ENCODE results near the gene ABCA3.
A peak's percentile ranks its signal among the peaks of the same experiment; 100 is the strongest.

Gene ABCA3

DNA sequence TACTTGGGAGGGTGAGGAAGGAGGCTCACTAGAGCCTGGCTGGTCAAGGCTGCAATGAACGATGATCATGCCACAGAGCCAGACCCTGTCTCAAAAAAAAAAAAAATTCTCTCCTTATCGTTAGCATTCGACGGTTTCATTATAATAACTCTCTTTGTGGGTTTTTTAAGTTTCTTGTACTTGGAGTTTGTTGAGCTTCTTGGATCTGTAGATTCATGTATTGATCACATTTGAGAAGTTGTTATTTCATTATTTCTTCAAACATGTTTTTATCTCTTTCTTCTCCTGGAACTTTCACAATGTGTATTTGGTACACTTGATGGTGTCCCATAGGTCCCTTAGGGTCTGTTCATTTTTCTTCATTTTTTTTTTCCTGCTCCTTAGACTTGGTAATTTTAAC lies 16.8 kb upstream of the ABCA3 start:
- no peak for DNase-seq (ENCODE audit: low spot score)

DNA sequence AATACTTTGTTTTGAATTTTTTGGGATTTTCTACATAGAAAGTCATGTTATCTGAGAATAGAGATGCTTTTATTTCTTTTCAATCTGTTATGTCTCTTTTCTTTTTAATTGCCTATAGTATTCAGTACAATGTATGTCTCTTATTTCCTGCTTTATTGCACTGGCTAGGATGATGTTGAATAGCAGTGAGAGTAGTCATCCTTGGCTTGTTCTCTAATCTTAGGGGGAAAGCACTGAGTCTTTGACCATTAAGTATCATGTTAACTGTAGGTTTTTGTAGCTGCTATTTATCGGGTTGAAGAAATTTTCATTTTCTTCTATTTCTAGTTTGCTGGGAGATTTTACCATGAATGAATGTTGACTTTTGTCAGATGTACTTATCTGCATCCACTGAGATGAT lies 10.0 kb upstream of the ABCA3 start:
- DNase-seq (ENCODE audit: low spot score): no peak

DNA sequence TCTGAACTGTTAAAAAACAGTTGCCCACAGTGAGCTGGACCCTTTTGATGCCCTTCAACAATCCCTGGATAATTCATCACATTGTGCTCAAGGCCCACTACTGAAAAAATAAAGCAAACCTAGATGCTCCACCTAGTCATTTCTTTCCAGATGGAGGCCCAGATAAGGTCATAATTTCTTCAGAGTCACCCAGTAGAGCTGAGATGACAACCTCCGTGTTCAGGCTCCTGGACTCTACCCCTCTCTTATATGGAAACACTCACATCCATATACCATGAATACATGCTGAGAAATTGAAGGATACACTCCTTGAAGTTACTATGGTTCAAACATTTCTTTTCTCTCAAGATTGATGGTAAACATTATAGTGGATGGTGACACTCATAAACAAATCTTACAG lies 2.7 kb upstream of the ABCA3 start:
- DNase-seq (ENCODE audit: low spot score): no peak

DNA sequence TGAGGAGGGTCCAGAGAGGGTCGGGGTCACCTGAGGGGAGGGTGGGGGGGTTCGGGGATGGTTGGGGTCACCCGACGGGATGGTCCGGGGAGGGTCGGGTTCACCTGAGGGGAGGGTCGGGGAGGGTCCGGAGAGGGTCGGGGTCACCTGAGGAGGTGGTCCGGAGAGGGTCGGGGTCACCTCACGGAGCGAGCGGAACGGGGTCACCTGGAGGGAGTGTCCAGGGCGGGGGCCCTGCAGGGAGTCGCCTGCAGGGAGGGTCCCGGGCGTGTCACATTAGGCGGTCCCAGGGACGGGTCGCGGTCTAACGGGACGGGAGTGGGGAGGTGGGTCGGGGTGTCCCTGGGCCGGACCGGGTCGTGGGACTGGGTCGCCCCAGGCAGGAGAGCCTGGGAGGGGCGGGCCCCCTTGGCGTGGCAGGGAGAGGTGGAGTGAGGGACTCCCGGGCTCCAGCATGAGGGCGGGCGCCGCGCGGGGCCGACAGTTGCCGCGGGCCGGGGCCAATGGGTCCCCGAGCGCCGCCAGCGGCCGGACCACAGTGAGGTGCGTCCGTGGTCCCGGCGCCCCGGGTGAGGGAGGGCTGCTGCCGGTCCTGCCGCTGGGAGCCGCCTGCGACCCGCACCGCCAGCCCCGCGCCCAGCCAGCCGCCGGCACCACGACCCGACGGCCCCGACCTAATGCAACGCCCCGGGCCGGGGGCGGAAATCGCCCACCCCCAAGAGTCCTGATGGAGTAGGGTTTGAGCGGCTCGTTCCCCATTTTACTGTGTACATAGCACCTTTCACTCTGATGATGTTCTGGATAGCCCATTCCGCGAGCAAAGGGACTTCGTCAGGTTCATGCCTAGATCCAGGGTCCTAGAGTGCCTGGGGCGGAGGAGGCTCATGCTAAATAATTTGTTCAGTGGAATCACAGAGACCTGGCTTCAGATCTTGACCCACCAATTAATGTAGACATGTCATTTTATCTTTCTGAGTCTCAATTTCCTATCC lies 1.2 kb upstream of the ABCA3 start:
- no peak for DNase-seq (ENCODE audit: low spot score)

GRCh38 chr16:2339521-2340484 lies 725 bp downstream of the ABCA3 start:
- DNase-seq (ENCODE audit: low spot score): peak; percentile 67

DNA sequence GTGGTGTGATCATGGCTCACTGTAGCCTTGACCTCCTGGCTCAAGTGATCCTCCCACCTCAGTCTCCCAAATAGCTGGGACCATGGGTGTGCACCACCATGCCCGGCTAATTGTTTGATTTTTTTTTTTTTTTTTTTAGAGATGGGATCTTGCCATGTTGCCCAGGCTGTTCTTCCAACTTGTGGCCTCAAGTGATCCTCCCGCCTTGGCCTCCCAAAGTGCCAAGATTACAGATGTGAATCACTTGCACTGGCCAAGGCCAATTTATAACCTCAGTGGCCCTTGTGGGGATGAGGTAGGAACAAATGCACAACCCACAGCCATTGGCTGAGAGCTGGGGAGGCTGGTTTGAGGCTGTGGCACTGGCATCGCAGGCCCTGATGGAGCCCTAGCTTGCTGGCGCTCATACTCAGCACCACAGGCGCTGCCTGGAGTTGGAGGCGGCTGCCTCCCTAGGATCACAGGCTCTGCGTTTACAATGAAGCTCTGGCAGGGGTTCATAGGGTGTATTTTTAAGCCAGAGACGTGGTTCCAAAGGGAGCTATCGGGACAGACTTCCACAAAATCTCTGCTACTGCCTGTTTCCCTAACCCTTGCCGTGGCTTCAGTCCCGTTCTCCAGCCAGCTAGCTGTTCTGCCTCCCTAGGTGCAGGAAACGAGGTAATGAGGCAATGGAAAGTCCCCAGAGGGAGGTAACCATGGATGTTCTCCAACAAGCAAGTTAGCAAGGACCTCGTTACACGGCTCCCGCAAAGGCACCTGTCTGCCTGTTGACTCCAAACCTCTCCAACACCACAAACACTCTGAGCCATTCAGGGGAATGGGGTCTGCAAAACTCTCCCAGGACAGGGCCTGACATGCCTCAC lies 2.9 kb downstream of the ABCA3 start:
- DNase-seq (ENCODE audit: low spot score): peak; percentile 59

GRCh38 chr16:2335286-2335895 lies 5.1 kb downstream of the ABCA3 start:
- DNase-seq (ENCODE audit: low spot score): no peak

DNA sequence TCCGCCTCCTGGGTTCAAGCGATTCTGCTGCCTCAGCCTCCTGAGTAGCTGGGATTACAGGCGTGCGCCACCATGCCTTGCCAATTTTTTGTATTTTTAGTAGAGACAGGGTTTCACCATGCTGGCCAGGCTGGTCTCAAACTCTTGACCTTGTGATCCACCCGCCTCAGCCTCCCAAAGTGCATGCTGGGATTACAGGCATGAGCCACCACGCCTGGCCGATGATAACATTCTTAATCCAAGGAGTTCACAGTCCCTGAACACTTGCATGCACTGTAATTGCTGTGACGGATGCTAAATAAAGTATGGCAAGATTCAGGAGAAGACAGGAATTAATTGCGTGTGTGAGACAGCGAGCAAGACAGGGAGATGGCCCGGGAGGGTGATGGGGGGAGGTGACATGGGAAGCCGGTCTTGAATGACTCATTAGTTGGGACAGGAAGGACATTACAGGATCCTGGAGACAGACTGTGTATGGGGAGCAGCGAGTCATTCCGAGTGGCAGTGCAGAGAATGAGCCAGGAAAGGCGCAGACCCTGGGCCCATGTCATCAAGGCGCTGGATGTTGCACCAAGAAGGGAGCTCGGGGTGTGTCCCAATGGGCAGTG lies 6.7 kb downstream of the ABCA3 start:
- peak; percentile 78 for DNase-seq (ENCODE audit: low spot score)

DNA sequence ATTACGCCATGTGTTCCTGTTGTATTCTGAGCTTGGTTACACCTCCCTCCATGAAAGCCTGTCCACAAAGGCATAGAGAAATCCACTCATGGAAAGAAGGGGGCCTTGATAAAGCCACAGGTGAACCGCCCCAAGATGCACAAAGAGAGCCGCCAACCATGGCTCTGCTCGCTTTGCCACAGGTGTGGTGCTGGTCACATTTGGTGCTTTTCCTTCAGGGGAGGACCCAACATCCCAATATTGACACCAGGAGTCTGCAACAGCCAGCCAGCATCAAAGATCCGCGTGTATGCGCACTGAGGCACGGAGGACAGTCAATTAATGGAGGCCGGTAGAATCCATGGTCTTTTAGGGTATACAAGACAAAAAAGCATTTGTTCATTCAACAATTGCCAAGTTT lies 7.3 kb downstream of the ABCA3 start:
- no peak for DNase-seq (ENCODE audit: low spot score)

- DNase-seq (ENCODE audit: low spot score): no peak
Measured at GRCh38 chr16:2331931-2332267, 8.6 kb downstream of the ABCA3 start.

GRCh38 chr16:2331199-2331930 lies 9.2 kb downstream of the ABCA3 start:
- DNase-seq (ENCODE audit: low spot score): no peak

- no peak for DNase-seq (ENCODE audit: low spot score)
Measured at GRCh38 chr16:2329532-2329931, 11.0 kb downstream of the ABCA3 start.

- no peak for DNase-seq (ENCODE audit: low spot score)
Measured at GRCh38 chr16:2328428-2328827, 12.1 kb downstream of the ABCA3 start.

DNA sequence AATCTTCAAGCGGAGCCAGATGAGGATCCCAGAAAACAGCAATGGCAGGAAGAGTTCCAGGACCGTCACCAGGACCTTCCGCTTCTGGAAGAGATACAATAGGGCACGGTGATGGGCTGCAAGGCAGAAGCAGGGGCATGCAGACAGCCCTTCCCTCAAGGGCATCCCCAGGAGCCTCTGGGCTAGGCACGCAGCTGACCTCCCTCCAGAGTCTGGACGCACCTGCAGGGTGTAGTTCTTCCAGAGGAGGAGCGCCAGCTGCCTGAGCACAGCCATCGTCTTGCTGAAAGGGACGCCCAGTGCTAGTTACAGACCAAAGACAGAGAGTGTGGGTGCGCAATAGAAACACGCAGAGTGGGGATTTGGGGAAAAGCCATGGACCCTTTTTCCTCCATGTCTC lies 14.3 kb downstream of the ABCA3 start:
- DNase-seq (ENCODE audit: low spot score): no peak

DNA sequence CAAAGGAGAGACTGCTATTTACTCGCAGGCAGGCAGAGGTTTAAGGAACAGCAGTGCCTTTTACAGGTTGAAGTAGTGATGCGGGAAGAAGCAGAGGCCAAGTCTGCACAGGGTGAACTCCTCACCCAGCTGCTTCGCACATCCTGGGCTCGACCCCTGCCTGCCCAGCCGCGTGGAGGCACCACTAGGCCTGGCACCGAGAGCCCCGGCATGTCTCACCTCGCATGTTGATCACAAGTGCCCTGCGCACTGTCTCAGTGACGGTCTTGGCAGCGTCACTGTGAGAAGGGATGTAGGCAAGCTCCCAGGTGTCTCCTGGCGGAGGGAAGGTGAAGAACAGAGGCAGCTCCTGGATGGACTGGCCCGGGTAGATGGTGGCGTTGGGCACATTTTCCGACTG lies 14.7 kb downstream of the ABCA3 start:
- DNase-seq (ENCODE audit: low spot score): no peak

- no peak for DNase-seq (ENCODE audit: low spot score)
Measured at GRCh38 chr16:2325181-2325580, 15.3 kb downstream of the ABCA3 start.

- no peak for DNase-seq (ENCODE audit: low spot score)
Measured at GRCh38 chr16:2324296-2324859, 16.1 kb downstream of the ABCA3 start.

DNA sequence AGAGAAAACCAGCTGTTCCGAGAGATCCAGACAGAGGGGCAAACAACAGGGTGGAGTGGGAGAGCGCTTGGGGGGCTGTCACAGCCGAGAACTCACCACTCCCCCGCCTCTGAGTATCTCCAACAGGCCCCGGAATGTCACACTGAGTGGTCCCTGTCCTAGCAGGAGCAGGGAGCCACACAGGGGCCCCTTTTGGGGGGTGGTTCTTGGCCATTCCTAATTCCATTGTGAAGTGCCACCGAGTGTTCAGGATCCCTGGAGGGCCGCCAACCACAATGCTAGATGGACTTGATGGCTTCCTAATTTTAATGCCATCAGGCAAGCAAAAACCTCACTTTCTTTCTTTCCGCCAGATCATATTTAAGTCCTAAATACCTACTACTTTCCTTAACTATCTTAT lies 16.8 kb downstream of the ABCA3 start:
- DNase-seq (ENCODE audit: low spot score): no peak

DNA sequence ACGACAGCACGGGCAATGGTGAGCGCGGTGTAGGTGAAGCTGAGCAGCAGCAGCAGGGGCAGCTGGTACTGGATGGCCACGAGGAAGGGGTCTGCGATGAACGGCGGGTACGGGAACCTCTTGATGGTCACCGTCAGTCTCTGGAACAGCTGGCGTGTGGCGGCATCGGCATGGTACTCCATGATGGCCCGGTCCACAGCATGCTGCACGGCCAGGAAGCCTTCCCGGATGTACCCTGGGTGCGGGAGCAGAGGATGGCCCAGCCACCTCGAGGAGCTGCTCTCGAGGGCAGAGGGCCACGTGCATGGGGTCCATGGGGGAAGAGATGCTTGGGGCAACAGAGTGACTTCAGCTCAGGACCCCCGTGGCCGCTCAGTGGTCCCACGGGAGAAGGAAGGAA lies 20.9 kb downstream of the ABCA3 start:
- DNase-seq (ENCODE audit: low spot score): no peak

All from kidney tubule cell (primary cell).